ENCODE data around the gene CLCN7. TPM values are rescaled to one million over a fixed set of nuclear protein-coding genes. Genes with fewer than 3 reads are reported as not detected.

Gene CLCN7
- polyA plus RNA-seq, 3 donors = 37.4 to 249 (median 56.5) TPM

DNA sequence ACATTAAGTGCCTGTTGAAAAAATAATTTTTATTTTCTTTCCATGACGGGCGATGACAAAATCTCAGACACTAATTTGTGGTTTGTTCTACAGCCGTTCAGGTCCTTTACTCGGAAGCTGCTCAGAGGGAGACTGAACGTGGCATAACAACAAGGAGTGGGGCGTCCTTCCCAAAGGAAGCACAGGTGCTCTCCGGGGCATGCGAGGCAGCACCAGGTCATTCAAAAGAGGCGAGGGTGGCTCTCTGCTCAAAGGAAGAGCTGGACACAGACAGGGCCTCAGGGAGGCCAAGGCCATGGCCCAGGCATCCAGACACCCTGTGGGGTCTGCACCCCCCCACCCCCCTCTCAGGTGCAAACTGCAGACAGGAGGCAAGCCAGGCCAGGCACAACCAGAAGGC is 76.5 kb downstream of the CLCN7 start:
- Mint-ChIP-seq H3K4me1 (no peaks in the 10 kb centered on the region), H3K9me3 (no peaks in the 10 kb centered on the region), H3K36me3 (peaks cover 63 to 84% of the 10 kb centered on the region in 2 donors), H3K4me3 (no peak overlapping the region), H3K27ac (no peak overlapping the region), H3K27me3 (ENCODE audit: low read depth in 3 of 3) (peaks cover 0 to 3% (median 0%) of the 10 kb centered on the region in 3 donors)
- no peak for DNase-seq
- Histone ChIP-seq H4K20me1 (ENCODE audit: insufficient read depth, low read length) (peaks cover 58% of the 10 kb centered on the region), H2AFZ (ENCODE audit: insufficient read depth, low read depth, low read length, poor library complexity, severe bottlenecking) (no peak overlapping the region), H3K9ac (ENCODE audit: insufficient read depth, low read length, poor library complexity, severe bottlenecking) (no peak overlapping the region), H3K4me3 (replicated peaks in 1 of 3; ENCODE audit: low read depth in 2 of 3, low read length in 3 of 3) (no peak overlapping the region), H3K36me3 (replicated peaks in 1 of 2; ENCODE audit: control insufficient read depth in 1 of 2, insufficient read depth in 2 of 2, low read length in 2 of 2) (peaks cover 76 to 92% of the 10 kb centered on the region in 2 donors), H3K9me3 (replicated peaks in 1 of 2; ENCODE audit: control insufficient read depth in 1 of 2, insufficient read depth in 1 of 2, low read length in 2 of 2) (no peaks in the 10 kb centered on the region), H3K79me2 (ENCODE audit: insufficient read depth, low read length) (no peaks in the 10 kb centered on the region), H3K27ac (ENCODE audit: low read depth in 1 of 2, low read length in 2 of 2) (no peak overlapping the region), H3K4me1 (ENCODE audit: control insufficient read depth in 1 of 2, insufficient read depth in 2 of 2, low read length in 2 of 2) (no peaks in the 10 kb centered on the region), H3K27me3 (ENCODE audit: control insufficient read depth in 2 of 2, insufficient read depth in 2 of 2, low read length in 2 of 2) (no peaks in the 10 kb centered on the region), H3K4me2 (replicated peaks; ENCODE audit: extremely low read depth, low read length, poor library complexity, severe bottlenecking) (no peak overlapping the region)
- intact Hi-C loops (cut with micrococcal nuclease) = no loop called here
- 96% methylated on average over 9 of the region's 9 CpGs for WGBS (ENCODE audit: insufficient coverage)
- TF ChIP-seq, protein P1, sequence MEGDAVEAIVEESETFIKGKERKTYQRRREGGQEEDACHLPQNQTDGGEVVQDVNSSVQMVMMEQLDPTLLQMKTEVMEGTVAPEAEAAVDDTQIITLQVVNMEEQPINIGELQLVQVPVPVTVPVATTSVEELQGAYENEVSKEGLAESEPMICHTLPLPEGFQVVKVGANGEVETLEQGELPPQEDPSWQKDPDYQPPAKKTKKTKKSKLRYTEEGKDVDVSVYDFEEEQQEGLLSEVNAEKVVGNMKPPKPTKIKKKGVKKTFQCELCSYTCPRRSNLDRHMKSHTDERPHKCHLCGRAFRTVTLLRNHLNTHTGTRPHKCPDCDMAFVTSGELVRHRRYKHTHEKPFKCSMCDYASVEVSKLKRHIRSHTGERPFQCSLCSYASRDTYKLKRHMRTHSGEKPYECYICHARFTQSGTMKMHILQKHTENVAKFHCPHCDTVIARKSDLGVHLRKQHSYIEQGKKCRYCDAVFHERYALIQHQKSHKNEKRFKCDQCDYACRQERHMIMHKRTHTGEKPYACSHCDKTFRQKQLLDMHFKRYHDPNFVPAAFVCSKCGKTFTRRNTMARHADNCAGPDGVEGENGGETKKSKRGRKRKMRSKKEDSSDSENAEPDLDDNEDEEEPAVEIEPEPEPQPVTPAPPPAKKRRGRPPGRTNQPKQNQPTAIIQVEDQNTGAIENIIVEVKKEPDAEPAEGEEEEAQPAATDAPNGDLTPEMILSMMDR (IDR thresholded peaks at IDR 0.05) = no peak

GRCh38 chr16:1397779-1398178 is 77.0 kb downstream of the CLCN7 start:
- Histone ChIP-seq H3K4me3 (replicated peaks in 1 of 3; ENCODE audit: low read depth in 2 of 3, low read length in 3 of 3) (no peak overlapping the region), H3K4me2 (replicated peaks; ENCODE audit: extremely low read depth, low read length, poor library complexity, severe bottlenecking) (no peak overlapping the region), H3K36me3 (replicated peaks in 1 of 2; ENCODE audit: control insufficient read depth in 1 of 2, insufficient read depth in 2 of 2, low read length in 2 of 2) (peaks cover 75 to 92% of the 10 kb centered on the region in 2 donors), H3K4me1 (ENCODE audit: control insufficient read depth in 1 of 2, insufficient read depth in 2 of 2, low read length in 2 of 2) (no peaks in the 10 kb centered on the region), H3K27ac (ENCODE audit: low read depth in 1 of 2, low read length in 2 of 2) (no peak overlapping the region), H3K9ac (ENCODE audit: insufficient read depth, low read length, poor library complexity, severe bottlenecking) (no peak overlapping the region), H3K79me2 (ENCODE audit: insufficient read depth, low read length) (no peaks in the 10 kb centered on the region), H3K27me3 (ENCODE audit: control insufficient read depth in 2 of 2, insufficient read depth in 2 of 2, low read length in 2 of 2) (no peaks in the 10 kb centered on the region), H3K9me3 (replicated peaks in 1 of 2; ENCODE audit: control insufficient read depth in 1 of 2, insufficient read depth in 1 of 2, low read length in 2 of 2) (no peaks in the 10 kb centered on the region), H4K20me1 (ENCODE audit: insufficient read depth, low read length) (peaks cover 54% of the 10 kb centered on the region), H2AFZ (ENCODE audit: insufficient read depth, low read depth, low read length, poor library complexity, severe bottlenecking) (no peak overlapping the region)
- H3K36me3 Mint-ChIP-seq = peaks cover 61 to 84% of the 10 kb centered on the region in 2 donors
- H3K4me1 Mint-ChIP-seq = no peaks in the 10 kb centered on the region
- DNase-seq = no peak
- 96% methylated on average over 13 of the region's 21 CpGs for WGBS (ENCODE audit: insufficient coverage)
- no peak overlapping the region for H3K4me3 Mint-ChIP-seq
- no peaks in the 10 kb centered on the region for H3K9me3 Mint-ChIP-seq
- TF ChIP-seq, protein P1 (IDR thresholded peaks at IDR 0.05) = no peak
- intact Hi-C loops (cut with micrococcal nuclease) = no loop called here
- peaks cover 0 to 3% (median 0%) of the 10 kb centered on the region in 3 donors for H3K27me3 Mint-ChIP-seq (ENCODE audit: low read depth in 3 of 3)
- no peak overlapping the region for H3K27ac Mint-ChIP-seq

Data from CD14-positive monocyte (primary cell).